Activated T-cell treated with anti-CD3 and anti-CD28 coated beads, Interleukin-2, amount 50 U/mL, for 48 hours (primary cell): ENCODE measurements around the gene SYCE3.
"Not testable (repeated sequence)": the region's sequence is repeated elsewhere in the genome, so short reads cannot be mapped to it uniquely, and the experiment has no call there.

Experiments
- DNase-seq, 2 experiments: peaks; one replicate each; pipeline ENCODE4 v3.0.0-alpha.2; 2020

Gene SYCE3

DNA sequence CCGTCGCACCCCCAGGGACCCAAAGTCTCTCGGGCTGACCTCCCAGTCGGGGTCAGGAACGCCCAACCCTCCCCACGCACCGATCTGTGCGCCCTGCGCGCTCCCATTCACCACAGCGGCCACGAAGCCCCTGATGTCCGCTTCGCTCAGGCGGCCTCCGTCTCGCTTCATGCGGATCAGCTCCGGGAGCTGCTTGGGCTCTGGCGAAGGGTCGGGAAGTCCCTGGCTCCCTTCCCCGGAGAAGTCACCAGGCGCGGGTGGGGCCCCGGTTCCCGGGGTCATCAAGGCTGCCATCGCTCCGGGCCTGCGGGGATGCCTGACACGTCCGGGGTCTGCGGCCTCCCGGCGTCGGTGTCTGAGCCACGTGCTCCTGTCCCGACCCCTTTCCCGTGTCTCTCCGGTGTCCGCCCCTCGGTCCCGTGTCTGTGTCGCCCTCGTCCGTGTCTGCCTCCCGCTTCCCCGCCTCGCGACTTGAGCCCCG lies 33.3 kb downstream of the SYCE3 start:
- DNase-seq: no peak

DNA sequence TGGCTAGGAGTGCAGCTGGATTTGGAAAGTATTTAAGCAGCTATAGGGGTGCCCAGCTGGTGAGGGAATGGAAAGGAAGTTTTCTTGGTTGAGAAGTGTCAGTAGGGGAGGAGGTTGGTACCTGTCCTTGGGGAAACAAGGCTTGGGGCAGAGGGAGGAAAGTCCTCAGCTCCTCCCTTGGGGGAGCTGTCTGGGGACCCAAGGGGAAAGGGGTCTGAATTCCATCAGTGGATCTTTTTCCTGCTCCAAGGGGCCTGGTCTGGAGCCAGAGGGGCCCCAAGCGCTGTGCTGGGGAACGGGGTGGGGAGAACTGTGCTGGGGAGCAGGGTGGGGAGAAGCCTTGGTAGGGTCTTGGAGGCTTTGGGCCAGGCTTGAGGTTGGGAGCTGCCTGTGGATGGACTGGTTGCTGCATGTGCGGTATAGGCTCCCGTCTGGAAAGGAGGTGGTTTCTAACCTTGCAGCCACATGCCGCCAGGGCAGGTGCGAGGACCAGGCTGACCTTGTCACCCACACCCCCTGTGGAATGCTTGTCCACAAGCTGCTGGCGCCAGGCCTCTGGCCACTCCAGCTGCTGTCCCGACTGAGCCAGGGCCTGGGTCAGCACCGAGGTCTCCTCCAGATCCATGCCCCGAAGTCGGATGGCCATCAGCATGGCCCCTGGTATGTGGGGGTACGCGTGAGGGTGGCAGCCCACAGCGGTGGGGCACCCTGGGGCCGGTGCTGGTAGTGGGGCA lies 33.9 kb downstream of the SYCE3 start:
- peak; percentile 34 to 45 for DNase-seq

DNA sequence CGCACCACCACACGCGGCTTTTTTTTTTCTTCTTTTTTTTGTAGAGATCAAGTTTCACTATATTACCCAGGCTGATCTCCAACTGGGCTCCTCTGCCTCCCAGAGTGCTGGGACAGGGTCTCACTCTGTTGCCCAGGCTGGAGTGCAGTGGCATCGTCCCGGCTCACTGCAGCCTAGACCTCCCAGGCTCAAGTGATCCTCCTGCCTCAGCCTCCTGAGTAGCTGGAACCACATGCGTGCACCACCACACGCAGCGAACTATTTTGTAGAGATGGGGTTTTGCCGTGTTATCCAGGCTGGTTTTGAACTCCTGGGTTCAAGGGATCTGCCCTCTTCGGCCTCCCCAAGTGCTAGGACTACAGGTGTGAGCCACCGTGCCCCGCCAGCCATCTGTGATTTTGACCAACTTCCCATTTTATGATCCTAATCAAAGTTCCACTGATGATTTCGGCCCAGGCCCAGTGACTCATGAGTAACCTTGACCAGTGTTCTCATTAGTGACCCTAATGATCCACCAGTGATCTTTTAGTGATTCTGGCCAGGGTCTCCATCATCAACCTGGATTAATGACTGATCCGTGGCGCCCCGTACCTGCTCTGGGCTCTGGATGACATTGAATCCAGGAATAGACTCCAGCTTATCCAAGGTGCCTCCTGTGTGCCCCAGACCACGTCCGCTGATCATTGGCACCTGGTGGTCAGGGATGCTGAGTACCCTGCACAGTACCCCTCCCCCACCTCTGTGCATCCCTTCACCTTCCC lies 34.6 kb downstream of the SYCE3 start:
- DNase-seq: no peak

DNA sequence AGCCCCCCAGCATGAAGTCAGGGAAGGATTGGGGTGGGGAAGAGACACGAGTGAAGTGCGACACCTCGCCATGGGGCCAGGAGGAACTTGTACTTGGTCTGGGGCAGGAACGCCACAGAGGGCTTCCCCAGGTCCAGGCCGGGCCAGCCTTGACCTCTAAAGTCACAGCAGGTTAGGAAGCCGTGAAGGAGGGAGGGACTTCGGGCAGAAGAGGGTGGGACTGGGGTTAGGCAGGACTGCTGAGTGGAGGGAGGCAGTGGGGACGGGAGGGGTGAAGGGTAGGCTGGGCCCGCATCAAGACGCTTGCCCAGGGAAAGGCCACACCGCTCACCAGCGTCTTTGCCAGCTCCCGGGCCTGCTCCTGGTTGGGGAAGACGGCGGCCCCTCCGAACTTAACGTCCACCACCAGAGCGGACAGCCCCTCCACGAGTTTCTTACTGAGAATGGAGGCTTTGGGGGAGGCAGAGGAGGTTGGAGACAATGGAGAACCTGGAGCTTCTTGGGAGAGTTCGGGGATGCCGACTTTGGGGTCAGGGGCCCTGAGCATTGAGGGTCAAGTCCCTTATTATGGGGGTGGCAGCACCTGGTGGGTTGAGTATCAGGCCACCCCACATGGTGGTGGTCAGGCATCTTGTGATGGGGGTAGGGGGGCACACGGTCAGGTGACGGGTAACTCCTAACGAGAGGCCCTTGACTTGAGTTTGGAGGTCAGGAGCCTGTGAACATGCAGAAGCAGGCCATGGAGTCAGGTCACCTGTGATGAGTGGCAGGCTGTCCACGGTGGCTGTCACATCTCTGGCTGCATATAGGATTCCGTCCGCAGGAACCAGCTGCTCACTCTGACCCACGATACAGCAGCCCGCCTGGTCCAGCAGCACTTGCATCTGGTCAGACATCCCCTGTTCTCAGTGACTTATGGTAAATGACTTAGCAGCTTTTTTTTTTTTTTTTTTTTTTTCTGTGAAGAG lies 35.6 kb downstream of the SYCE3 start:
- peak; percentile 73 to 78 for DNase-seq

DNA sequence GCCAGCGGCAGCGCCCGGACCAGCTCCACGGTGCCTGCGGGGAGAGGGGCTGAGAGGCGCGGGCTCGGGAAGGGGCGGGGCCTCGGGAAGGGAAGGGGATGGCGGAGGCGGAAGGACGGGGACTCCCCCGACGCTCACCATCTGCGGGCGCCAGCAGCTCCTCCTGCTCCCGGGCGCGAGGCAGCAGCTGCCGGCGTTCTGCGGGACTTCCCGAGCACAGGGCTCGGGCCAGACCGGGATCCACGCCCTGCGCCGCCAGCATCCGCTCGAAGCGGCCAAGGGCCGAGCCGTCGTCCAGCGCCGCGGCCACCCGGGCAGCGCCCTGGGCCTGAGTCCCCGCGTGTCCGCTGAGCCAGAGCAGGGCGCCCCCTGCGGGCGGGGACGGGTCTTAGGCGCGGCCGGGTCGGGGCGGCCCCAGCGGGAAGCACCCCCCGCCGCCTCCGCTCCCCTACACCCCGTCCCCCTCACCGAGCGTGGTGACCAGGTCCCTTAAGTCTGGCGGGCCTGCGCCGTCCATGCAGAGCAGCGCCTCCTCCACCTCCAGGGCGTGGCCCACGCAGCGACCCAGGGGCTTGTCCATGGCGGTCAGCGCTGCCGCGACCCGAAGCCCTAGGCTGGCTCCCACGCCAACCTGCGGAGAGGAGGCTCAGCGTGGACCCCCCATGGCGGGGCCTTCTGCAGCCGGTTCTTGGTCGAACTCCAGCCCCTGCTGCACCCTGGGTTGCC lies 36.4 kb downstream of the SYCE3 start:
- DNase-seq: peak; percentile 91 to 92

DNA sequence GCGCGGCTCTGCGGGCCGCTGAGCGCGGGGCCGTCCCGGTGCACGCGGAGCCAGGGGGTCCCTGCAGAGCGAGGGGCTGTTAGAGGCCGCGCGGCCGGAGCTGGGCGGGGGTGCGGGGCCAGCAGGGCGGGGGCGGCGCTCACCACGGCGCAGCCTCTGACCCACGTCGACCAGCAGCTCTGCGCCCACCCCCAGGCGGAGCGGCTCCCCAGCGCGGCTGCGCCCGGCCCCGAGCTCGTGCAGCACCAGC lies 36.9 kb downstream of the SYCE3 start:
- no peak for DNase-seq

DNA sequence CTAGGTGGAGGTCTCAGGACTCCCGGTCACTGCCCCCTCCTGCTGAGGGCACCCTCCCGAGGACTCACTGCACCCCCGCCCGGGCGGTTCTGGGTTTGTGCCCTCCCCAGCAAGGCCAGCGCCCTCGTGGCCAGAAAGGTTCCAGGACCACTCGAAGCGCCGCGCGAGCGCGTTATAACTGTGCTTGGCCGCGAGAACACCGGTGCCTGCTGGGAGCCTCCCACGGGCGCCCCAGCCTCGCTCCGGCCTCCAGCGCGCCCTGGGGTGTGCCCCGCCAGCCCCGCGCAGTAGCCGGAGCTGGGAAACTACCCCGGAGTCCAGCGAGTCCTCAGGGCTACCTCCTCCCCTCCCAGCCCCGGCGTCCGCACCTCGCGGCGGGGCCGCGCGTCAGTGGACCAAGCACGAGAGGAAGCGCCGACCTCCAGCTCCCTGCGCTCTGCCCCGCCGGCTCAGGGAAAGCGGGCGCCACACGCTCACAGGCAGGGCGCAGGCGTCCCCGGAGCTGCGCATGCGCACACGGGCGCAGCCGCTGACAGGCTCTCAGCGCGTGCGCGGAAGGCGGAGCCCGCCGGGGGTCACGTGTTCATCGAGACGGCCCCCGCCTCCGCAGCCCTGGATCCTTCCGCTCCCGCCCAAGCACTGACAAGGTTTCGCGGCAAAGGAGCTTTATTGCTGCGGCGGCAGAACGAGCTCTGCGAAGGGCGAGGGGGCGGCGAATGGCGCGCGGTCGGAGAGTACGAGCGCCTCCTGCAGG lies 37.4 kb downstream of the SYCE3 start, which contains the start of gene SCO2:
Gene SCO2 (minus strand): TSS at position 495 of the 754 bp plus-strand sequence. CDS start 1,187 bp downstream, outside the sequence.
- peak; percentile 97 to 98 for DNase-seq

DNA sequence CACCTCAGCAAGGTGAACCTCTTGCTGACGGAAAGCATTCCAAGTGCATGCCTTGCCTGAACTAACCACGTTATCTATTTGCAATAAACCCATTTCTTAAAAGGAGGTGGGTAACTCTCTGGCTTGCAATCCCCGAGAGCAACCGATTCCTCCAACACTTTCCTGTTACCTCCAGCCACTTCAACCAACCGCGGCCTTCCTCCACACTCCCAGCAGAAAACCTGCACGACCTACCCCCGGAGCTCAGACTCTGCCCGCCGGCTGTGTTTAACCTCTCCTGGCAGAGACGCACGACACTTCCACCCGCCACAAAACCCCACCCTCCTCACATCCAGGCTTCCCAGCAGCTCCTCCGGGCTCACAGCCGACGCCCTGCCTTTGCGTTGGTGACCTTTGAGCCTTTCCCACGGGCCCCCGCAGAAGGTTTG lies 38.0 kb downstream of the SYCE3 start:
- DNase-seq: peak; percentile 40 to 49

DNA sequence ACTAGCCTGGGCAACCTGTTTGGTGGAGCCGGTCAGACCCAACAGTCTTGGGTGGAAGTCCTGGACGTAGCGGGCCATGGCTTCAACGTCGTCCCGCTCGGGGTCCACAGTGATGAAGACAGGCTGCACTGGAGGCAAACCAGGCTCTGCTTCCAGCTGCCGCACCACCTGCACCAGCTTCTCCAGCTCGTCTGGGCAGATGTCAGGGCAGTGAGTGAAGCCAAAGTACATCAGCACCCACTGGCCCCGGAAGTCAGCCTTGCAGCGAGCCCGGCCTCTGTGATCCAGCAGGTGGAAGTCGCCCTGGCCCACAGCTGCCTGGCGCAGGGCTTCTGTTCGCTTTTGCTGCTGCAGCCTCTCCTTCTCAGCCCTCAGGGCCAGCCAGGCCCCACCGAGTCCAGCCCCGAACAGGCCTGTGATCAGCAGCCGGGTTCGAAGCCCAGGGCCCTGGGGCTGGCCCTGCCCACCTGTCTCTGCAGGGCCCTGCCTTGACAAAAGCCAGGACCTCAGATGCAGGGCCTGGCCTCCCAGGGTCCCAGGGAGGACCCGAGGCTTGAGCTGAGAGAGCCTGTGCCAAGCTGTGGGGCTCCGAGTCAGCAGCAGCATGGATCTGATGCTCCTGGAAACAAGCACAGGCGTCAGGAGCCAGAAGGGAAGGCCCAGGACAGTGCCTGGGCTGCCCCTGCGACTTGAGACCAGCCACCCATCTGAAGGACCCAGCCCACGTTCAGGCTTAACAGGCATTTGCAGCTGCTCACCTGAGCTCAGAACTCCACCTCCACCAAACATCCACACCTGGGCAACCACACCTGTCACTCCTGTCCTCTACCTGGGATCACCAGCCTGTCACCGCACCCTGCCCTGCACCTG lies 38.7 kb downstream of the SYCE3 start:
- DNase-seq: peak in 1 of 2 experiments; percentile 32

DNA sequence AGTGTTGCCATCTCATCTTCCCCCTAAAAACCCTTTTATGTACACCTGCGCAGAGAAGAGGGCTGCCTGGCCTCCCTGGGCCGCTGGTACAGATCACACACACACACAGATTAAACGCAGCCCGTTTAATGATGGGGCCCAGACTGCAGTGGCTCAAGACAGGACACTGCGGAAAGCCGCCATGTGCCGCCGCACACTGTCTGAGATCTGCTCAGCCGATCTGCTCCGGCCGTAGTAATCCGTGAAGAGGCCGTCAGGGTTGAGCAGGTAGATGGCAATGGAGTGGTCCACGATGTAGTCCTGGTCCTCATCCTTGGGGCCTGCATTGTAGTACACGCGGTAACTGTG lies 39.3 kb downstream of the SYCE3 start:
- no peak for DNase-seq

DNA sequence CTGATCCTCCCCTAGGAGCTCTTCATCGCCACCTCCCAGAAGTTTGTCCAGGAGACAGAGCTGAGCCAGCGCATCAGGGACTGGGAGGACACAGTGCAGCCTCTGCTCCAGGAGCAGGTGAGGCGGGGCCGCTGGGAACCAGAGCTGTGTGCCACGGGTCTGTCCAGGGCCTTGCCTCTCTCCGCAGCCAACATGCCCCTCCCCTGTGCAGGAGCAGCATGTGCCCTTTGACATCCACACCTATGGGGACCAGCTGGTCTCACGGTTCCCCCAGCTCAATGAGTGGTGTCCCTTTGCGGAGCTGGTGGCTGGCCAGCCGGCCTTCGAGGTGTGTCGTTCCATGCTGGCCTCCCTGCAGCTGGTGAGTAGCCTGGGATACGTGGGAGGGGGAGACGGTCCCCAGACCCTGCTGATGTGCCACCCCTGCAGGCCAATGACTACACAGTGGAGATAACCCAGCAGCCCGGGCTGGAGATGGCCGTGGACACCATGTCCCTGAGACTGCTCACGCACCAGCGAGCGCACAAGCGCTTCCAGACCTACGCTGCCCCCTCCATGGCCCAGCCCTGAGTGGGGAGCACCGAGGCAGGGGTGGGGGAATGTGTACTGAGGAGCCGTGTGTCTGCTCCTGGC lies 39.8 kb downstream of the SYCE3 start:
- no peak for DNase-seq

DNA sequence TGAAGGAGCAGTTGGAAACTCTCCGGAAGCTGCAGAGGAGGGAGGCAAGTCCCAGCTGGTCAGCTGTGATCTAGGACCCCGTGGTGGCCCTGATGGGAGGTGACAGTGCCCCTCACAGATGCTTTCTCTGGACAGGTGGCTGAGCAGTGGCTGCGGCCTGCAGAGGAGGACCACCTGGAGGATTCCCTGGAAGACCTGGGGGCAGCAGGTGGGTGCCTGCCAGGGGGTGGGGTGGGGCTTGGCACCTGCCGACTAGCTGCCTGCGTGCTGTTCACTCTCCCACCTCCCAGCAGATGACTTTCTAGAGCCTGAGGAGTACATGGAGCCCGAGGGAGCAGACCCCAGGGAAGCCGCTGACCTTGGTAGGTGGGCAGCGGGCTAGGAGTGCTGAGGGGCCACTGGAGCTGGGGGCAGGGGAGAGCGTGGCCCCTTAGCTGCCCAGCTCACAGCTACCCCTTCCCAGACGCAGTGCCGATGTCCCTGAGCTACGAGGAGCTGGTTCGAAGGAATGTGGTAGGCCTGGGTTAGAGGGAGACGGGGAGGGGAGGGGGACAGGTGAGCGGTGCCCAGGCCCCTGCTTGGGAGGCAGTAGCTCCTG lies 40.4 kb downstream of the SYCE3 start:
- DNase-seq: no peak

DNA sequence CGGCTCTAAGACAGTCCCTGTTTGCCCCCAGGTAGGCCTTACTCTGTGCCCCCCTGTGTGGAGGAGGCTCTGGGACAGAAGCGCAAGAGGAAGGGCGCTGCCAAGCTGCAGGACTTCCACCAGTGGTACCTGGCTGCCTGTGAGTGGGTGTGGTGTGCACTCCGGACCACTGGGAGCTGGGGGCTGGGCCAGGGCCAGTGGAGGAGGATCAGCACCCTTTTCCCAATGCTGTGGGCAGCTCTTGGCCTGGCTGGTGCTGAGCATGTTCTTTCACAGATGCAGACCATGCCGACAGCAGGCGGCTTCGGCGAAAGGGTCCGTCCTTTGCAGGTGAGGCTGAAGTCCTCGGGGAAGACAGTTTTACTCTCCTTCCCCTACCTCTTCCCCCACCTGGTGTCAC lies 41.0 kb downstream of the SYCE3 start:
- DNase-seq: no peak

DNA sequence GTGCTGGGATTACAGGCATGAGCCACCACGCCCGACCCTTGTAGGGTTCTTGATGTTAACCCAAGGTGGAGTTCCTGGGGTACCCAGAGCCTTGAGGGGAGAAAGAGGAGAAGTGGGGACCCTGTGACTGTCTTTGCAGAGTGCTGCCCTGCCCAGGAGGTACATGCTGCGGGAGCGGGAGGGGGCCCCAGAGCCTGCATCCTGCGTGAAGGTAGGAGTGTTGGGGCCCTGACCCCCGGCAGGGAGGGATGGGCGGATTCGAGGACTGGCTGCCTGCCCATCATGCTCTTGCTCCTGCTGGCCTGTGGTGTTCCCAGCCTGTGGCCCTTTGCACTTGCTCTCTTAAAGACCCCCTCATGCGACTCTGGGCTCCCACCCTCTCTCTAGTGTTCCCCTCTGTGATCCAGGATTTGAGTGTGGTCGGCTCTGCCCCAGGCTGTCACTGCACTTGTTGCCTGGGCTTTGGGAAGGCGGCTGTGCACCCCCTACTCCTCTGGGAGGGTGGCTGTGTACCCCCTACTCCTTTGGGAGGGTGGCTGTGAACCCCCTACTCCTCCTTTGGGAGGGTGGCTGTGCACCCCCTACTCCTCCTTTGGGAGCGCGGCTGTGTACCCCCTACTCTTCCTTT lies 41.8 kb downstream of the SYCE3 start:
- no peak for DNase-seq

DNA sequence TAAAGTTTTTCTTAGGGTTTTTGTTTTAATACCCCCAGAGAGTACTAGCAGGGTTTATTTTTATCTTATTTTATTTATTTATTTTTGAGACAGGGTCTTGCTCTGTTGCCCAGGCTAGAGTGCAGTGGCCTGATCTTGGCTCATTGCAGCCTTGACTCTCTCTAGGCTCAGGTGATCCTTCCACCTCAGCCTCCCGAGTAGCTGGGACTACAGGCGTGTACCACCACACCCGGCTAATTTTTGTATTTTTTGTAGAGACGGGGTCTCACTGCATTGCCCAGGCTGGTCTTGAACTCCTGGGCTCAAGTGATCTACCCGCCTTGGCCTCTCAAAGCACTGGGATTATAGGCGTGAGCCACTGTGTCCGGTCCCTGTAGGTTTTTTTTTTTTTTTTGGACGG lies 42.5 kb downstream of the SYCE3 start:
- not testable (repeated sequence) for DNase-seq

DNA sequence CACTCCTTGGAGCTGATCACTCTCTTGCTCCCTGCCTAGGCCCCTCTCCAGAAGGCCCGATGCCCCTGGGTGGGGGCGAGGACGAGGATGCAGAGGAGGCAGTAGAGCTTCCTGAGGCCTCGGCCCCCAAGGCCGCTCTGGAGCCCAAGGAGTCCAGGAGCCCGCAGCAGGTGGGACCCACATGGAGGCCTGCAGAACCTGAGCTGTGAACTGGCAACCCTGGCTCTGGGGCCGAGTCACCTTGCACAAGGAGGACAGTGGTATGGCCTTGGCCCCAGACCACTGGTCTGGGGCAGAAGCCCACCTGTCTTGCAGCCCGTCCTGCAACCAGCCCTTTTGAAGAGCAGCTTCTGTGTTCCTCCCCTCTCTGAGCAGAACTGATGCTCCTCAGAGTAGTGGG lies 43.6 kb downstream of the SYCE3 start:
- no peak for DNase-seq

DNA sequence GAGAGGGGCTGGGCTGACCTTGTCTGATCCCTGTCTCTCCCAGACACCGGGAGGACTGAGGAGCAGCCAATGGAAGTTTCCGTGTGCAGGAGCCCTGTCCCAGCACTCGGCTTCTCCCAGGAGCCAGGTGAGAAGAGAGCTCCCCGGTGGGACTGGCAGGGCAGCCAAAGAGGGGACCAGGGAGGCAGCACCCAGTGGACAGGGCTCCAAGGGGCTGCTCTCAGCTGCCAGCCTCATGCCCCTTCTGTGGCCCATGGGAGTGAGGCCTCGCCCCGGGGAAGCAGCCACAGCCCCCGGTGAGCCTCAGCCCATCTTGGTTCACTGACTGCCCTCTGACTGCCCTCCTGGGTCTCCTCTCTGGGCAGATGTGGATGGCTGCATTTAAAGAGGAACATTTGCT lies 44.1 kb downstream of the SYCE3 start:
- no peak for DNase-seq

DNA sequence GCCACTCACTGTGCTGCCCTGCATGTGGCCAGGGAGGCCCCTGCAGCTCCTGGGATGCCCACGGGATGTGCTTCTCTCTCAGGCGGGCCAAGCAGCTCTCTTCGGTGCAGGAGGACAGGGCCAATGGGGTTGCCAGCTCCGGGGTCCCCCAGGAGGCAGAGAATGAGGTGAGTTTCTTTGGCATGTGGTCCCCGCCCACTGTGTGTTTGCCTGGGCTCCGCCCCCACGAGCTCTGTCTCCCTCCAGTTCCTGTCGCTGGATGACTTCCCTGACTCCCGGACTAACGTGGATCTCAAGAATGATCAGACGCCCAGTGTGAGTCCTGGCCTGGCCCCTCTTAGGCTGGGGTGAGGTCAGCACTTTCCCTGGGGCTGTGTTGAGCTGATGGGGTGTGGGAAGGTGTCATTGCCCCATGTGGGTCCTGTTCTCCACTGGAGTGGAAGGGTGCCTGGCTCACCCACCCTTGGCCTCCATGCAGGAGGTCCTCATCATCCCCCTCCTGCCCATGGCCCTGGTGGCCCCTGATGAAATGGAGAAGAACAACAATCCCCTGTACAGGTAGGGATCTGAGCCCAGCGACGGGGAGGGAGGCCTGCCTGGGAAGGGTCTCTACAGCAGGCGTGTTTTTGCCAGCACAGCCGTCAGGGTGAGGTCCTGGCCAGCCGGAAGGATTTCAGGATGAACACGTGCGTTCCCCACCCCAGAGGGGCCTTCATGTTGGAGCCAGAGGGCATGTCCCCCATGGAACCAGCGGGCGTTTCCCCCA lies 45.0 kb downstream of the SYCE3 start:
- DNase-seq: no peak

DNA sequence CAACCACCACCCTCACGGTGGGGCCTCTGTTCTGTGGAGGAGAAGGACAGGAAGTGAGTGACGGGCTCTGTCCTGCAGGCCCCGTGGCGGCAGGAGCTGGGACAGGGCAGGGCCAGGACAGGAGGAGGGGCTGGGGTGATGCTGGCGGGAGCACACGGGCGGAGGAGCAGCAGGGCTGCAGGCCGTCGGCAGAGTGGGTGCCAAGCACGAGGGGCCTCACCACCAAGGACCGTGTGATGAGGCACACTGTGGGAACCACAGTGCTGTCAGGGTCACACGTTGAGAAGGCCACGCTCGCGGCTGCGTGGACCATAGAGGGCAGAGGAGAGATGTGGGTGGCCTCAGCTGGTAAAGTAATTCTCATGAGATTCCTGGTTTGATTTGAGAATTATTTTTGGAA lies 45.8 kb downstream of the SYCE3 start:
- no peak for DNase-seq
